CD4-positive, alpha-beta T cell (primary cell): ENCODE results near the gene AKNAD1. TPM values are rescaled to one million over a fixed set of nuclear protein-coding genes. Genes with fewer than 3 reads are reported as not detected.

Source experiments
- ATAC-seq: fragments of 200-7000 bp; cut with Tn5 transposase; one replicate; pipeline ENCODE4 v1.10.0; 2022; ENCODE audit warnings: mild to moderate bottlenecking; ENCODE audit not compliant: poor library complexity
- CTCF ChIA-PET: fragments of 350-600 bp; sonication (Branson Sonifier 250); formaldehyde crosslinking; loops from one replicate; lab custom pipeline; 2021; ENCODE audit warnings: antibody characterized with exemption, inconsistent platforms; lab: Charles Lee
- POLR2A ChIA-PET: fragments of 350-600 bp; sonication (Branson Sonifier 250); formaldehyde crosslinking; loops from one replicate; lab custom pipeline; 2021; ENCODE audit warnings: antibody characterized with exemption, inconsistent platforms; lab: Charles Lee
- DNase-seq, 14 experiments: peaks; one replicate each; pipeline ENCODE4 v3.0.0-alpha.2; 2013 to 2020; ENCODE audit warnings: mixed read lengths in 2 of 14
- H3K27ac ChIP-seq, 2 donors: one replicate each; pipeline versions ENCODE4 v1.5.1 to v1.7.0; 2013; ENCODE audit warnings: low read length in 2 of 2, low read depth in 1 of 2, mild to moderate bottlenecking in 1 of 2
- H3K27me3 ChIP-seq, 2 experiments: 1 replicate in 1 of 2; 2 replicates in 1 of 2; pipeline versions ENCODE4 v1.6.1 to v1.7.0; 2013; ENCODE audit warnings: low read length in 2 of 2, control low read depth in 1 of 2, mild to moderate bottlenecking in 1 of 2, moderate library complexity in 1 of 2; ENCODE audit not compliant: insufficient read depth in 2 of 2, control insufficient read depth in 1 of 2
- H3K36me3 ChIP-seq: one replicate; pipeline ENCODE4 v1.6.1; 2013; ENCODE audit warnings: low read length, control low read depth; ENCODE audit not compliant: insufficient read depth
- H3K4me1 ChIP-seq: one replicate; pipeline ENCODE4 v1.6.1; 2013; ENCODE audit warnings: low read length, control low read depth; ENCODE audit not compliant: insufficient read depth
- H3K4me3 ChIP-seq: one replicate; pipeline ENCODE4 v1.5.1; 2013; ENCODE audit warnings: mild to moderate bottlenecking, low read length, moderate library complexity
- H3K9me3 ChIP-seq, 2 experiments: 1 replicate in 1 of 2; 2 replicates in 1 of 2; pipeline versions ENCODE4 v1.6.1 to v1.7.0; 2013; ENCODE audit warnings: low read length in 2 of 2, mild to moderate bottlenecking in 2 of 2, control low read depth in 1 of 2, moderate library complexity in 1 of 2; ENCODE audit not compliant: control insufficient read depth in 1 of 2, insufficient read depth in 1 of 2
- H3K27ac Mint-ChIP-seq: one replicate; pipeline ENCODE4 v1.8.0; 2020; ENCODE audit warnings: mixed read lengths
- H3K27me3 Mint-ChIP-seq: one replicate; pipeline ENCODE4 v1.8.0; 2021; ENCODE audit warnings: mixed read lengths
- H3K36me3 Mint-ChIP-seq: one replicate; pipeline ENCODE4 v1.8.0; 2021; ENCODE audit warnings: low read depth, mixed read lengths
- H3K4me1 Mint-ChIP-seq: one replicate; pipeline ENCODE4 v1.8.0; 2021; ENCODE audit warnings: low read depth, mixed read lengths
- H3K4me3 Mint-ChIP-seq: one replicate; pipeline ENCODE4 v1.8.0; 2020; ENCODE audit warnings: mild to moderate bottlenecking, mixed read lengths
- H3K9me3 Mint-ChIP-seq: one replicate; pipeline ENCODE4 v1.8.0; 2020; ENCODE audit warnings: mixed read lengths
- CTCF ChIP-seq: fragments of 200-600 bp; IDR thresholded peaks from one replicate; pipeline ENCODE4 v1.8.0; 2022; ENCODE audit warnings: antibody characterized with exemption, mild to moderate bottlenecking
- intact Hi-C, 2 experiments: fragments of 100-400 bp; cut with DNase I in 1 of 2; cut with micrococcal nuclease in 1 of 2; formaldehyde crosslinking; loops; one replicate each; pipeline versions ENCODE4 v1.15.1 to v1.9.0; 2023 to 2025; cut with DNase I, micrococcal nuclease
- total RNA-seq, 174 experiments: library from RNA in 2 of 174; stranded (reverse) in 2 of 174; gene quantifications; one replicate each; pipeline ENCODE4 v1.2.3 and lab custom pipeline; 2021 to 2026

AKNAD1 gene
- total RNA-seq, 2 experiments from 2014 or later, result not detected

DNA sequence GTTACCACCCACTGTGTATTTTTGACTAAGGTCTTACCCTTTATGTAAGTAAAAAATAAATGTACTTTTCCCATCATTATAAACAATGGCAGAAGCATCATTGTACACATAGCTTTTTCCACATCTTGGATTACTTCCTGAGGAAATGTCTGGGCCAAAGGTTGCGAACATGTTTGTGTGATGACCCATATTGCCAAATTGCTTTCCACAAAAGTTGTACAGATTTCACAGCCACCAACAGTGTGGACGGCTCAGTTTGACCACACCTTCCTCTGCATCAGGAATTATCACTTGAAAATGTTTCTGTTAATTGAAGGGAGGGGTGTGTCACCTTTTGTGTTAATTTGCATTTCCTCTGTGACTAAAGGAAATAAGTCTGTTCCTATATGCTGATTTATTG, 25.7 kb downstream of the AKNAD1 start:
- no peak for TF ChIP-seq CTCF
- H3K27ac Mint-ChIP-seq, result no peak overlapping the region
- no peaks in the 10 kb centered on the region for H3K27me3 ChIP-seq
- H3K9me3 ChIP-seq, result no peaks in the 10 kb centered on the region
- ChIA-PET POLR2A (no interaction called here), CTCF (interaction anchor here (2.0 kb wide), 1 partner anchor 67 kb away, joined by 12 read pairs; no protein-coding TSS in a partner anchor)
- no peaks in the 10 kb centered on the region for H3K36me3 ChIP-seq
- peaks cover 4% of the 10 kb centered on the region for H3K4me1 ChIP-seq
- no peaks in the 10 kb centered on the region for H3K4me1 Mint-ChIP-seq
- H3K36me3 Mint-ChIP-seq, result no peaks in the 10 kb centered on the region
- no peak overlapping the region for H3K27ac ChIP-seq
- H3K4me3 ChIP-seq, result no peak overlapping the region
- ATAC-seq (no peak), DNase-seq (peak in 1 of 14 experiments; percentile 23)
- H3K4me3 Mint-ChIP-seq, result no peak overlapping the region
- H3K9me3 Mint-ChIP-seq, result no peaks in the 10 kb centered on the region
- H3K27me3 Mint-ChIP-seq, result peaks cover 4% of the 10 kb centered on the region
- intact Hi-C loops, result no loop called here

GRCh38 chr1:108830119-108831008, 26.5 kb downstream of the AKNAD1 start:
- TF ChIP-seq CTCF, result no peak
- H3K27me3 ChIP-seq, result no peaks in the 10 kb centered on the region
- peak in 2 of 14 experiments; percentile 19 to 37 for DNase-seq
- no peak overlapping the region for H3K4me3 ChIP-seq
- Mint-ChIP-seq H3K9me3 (no peaks in the 10 kb centered on the region), H3K36me3 (no peaks in the 10 kb centered on the region), H3K27ac (no peak overlapping the region), H3K4me3 (no peak overlapping the region), H3K4me1 (no peaks in the 10 kb centered on the region), H3K27me3 (peaks cover 4% of the 10 kb centered on the region)
- H3K36me3 ChIP-seq, result no peaks in the 10 kb centered on the region
- no peak for ATAC-seq
- ChIA-PET POLR2A (no interaction called here), CTCF (interaction anchor here (2.0 to 8.2 kb wide), 2 partner anchors 67 to 68 kb away, joined by 12 to 56 read pairs; no protein-coding TSS in a partner anchor)
- intact Hi-C loops, result no loop called here
- peaks cover 4% of the 10 kb centered on the region for H3K4me1 ChIP-seq
- H3K27ac ChIP-seq, result no peak overlapping the region
- no peaks in the 10 kb centered on the region for H3K9me3 ChIP-seq

GRCh38 chr1:108829498-108829916, 27.4 kb downstream of the AKNAD1 start:
- Histone ChIP-seq H3K4me3 (no peak overlapping the region), H3K36me3 (no peaks in the 10 kb centered on the region), H3K4me1 (peaks cover 4% of the 10 kb centered on the region), H3K9me3 (no peaks in the 10 kb centered on the region), H3K27ac (no peak overlapping the region), H3K27me3 (no peaks in the 10 kb centered on the region)
- intact Hi-C loops, result loop anchor here (5.0 kb wide), 3 partner anchors 137 to 703 kb away; partner anchors contain the start of genes PRPF38B (in 1 of the 2) and SORT1 (in 1 of the 2)
- no peaks in the 10 kb centered on the region for H3K27me3 Mint-ChIP-seq
- no peak overlapping the region for H3K27ac Mint-ChIP-seq
- H3K4me1 Mint-ChIP-seq, result no peaks in the 10 kb centered on the region
- H3K4me3 Mint-ChIP-seq, result no peak overlapping the region
- no peak for DNase-seq
- CTCF ChIA-PET, result interaction anchor here (1.0 to 8.2 kb wide), 5 partner anchors 10 to 283 kb away, joined by 3 to 56 read pairs (median 3); a partner anchor contains a TSS
- no peak for TF ChIP-seq CTCF
- POLR2A ChIA-PET, result no interaction called here
- no peaks in the 10 kb centered on the region for H3K9me3 Mint-ChIP-seq
- ATAC-seq, result no peak
- no peaks in the 10 kb centered on the region for H3K36me3 Mint-ChIP-seq
